ENCODE results near the gene BTBD1. TPM values are rescaled to one million over a fixed set of nuclear protein-coding genes. Genes with fewer than 3 reads are reported as not detected.

The BTBD1 gene
- total and polyA plus RNA-seq, 7 experiments from 2014 or later: 35.0 to 57.6 (median 38.0) TPM

DNA sequence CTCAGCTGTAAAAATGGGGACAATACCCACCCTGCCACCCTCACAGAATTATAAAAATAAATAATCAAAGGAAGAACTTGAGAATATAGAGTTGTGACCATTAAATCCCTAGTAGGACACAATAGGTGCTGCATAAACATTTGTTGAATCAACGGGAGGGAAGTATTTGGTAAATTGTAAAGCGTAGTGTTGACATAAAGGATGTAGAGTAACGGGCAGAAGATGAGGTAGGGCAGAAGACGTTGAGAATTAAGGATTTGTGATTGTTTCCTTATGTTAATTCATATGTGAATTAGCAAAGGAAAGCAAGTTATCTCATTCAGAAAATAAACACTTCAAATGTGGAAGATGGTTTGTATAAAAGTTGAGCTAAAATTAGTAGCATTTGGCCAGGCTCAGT, 73.9 kb downstream of the BTBD1 start:
- H3K27me3 Mint-ChIP-seq: no peaks in the 10 kb centered on the region
- Histone ChIP-seq H3K27me3 (ENCODE audit: control insufficient read depth in 2 of 2, insufficient read depth in 2 of 2, low read length in 2 of 2) (no peaks in the 10 kb centered on the region), H3K36me3 (ENCODE audit: control insufficient read depth in 2 of 3, insufficient read depth in 3 of 3, low read length in 3 of 3) (peaks cover 0 to 6% (median 3%) of the 10 kb centered on the region in 3 experiments), H3K9me3 (ENCODE audit: control insufficient read depth in 2 of 3, low read length in 3 of 3) (no peaks in the 10 kb centered on the region), H3K27ac (ENCODE audit: low read depth, low read length) (no peak overlapping the region), H3K4me1 (ENCODE audit: control insufficient read depth in 2 of 2, insufficient read depth in 2 of 2, low read length in 2 of 2) (no peaks in the 10 kb centered on the region), H3K4me3 (ENCODE audit: low read length) (no peak overlapping the region)
- ChIA-PET POLR2A (no interaction called here), CTCF (no interaction called here)
- no peaks in the 10 kb centered on the region for H3K9me3 Mint-ChIP-seq
- no peak overlapping the region for H3K4me3 Mint-ChIP-seq
- ATAC-seq (no peak), DNase-seq (no peak)
- H3K4me1 Mint-ChIP-seq: peaks cover 0 to 10% (median 8%) of the 10 kb centered on the region in 7 donors
- H3K27ac Mint-ChIP-seq: no peak overlapping the region
- intact Hi-C loops (cut with micrococcal nuclease): loop anchor here in 1 of 2 donors (5.0 kb wide), 1 partner anchor 436 kb away; no protein-coding TSS in a partner anchor
- H3K36me3 Mint-ChIP-seq: peaks cover 0 to 18% (median 11%) of the 10 kb centered on the region in 5 donors

DNA sequence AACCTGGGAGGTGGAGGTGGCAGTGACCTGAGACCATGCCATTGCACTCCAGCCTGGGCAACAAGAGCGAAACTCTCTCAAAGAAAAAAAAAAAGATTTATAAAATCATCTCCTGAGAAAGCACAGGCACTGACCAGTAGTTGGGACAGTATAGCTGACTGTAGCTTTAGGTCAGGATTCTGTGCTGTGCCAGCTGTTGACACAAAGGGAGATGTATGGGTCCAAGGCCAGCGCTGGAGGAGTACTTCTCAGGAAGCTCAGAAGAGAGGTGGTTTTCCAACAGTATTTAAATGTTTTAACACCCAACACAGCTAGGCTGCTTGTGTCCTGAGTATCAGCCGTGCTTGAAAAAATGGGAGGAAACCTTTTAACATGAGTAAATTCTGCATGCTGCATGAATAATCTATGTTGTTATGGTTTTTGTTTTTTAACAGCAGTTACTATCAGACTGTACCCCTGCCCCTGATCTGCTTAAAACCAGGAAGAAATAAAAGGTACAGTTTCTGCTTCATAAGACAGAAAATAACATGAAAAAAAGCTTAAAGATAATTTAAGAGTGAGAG, 74.5 kb downstream of the BTBD1 start:
- H3K4me3 ChIP-seq (ENCODE audit: low read length): no peak overlapping the region
- CTCF ChIA-PET: interaction anchor here (0.7 kb wide), 1 partner anchor 8 kb away, joined by 3 read pairs; no protein-coding TSS in a partner anchor
- no peak overlapping the region for H3K27ac Mint-ChIP-seq
- H3K9me3 ChIP-seq (ENCODE audit: control insufficient read depth in 2 of 3, low read length in 3 of 3): no peaks in the 10 kb centered on the region
- peaks cover 0 to 18% (median 13%) of the 10 kb centered on the region in 5 donors for H3K36me3 Mint-ChIP-seq
- no peak overlapping the region for H3K27ac ChIP-seq (ENCODE audit: low read depth, low read length)
- H3K4me1 Mint-ChIP-seq: peaks cover 2 to 11% (median 9%) of the 10 kb centered on the region in 7 donors
- H3K4me3 Mint-ChIP-seq: no peak overlapping the region
- intact Hi-C loops (cut with micrococcal nuclease): loop anchor here in 1 of 2 donors (5.0 kb wide), 1 partner anchor 435 kb away; no protein-coding TSS in a partner anchor
- H3K4me1 ChIP-seq (ENCODE audit: control insufficient read depth in 2 of 2, insufficient read depth in 2 of 2, low read length in 2 of 2): peaks cover under 1 to 1% of the 10 kb centered on the region in 2 donors
- no peaks in the 10 kb centered on the region for H3K27me3 Mint-ChIP-seq
- H3K9me3 Mint-ChIP-seq: no peaks in the 10 kb centered on the region
- ATAC-seq: no peak
- no peak for DNase-seq
- H3K36me3 ChIP-seq (ENCODE audit: control insufficient read depth in 2 of 3, insufficient read depth in 3 of 3, low read length in 3 of 3): peaks cover 0 to 6% (median 3%) of the 10 kb centered on the region in 3 experiments
- no peaks in the 10 kb centered on the region for H3K27me3 ChIP-seq (ENCODE audit: control insufficient read depth in 2 of 2, insufficient read depth in 2 of 2, low read length in 2 of 2)
- POLR2A ChIA-PET: interaction anchor here (0.6 kb wide), 1 partner anchor 452 kb away, joined by 3 read pairs; no protein-coding TSS in a partner anchor

DNA sequence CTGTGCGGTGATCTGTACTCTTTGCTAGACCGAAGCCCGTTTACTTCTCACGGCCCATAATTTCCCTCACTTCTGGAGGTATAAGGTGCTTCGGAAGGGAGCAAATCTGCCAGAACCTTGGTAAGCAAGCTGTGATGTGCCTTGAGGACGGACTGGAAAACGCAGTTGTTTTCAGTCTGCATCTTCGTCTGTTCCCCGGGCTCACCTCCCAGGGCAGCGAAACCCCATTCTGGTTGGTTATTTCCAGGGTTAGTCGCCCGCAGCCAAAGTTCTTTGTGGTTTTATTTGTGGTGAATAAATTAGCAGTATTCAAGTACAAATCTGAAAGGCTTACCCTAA, 80.6 kb downstream of the BTBD1 start:
- Mint-ChIP-seq H3K36me3 (peaks cover 0 to 20% (median 15%) of the 10 kb centered on the region in 5 donors), H3K4me1 (peaks cover 21 to 43% (median 35%) of the 10 kb centered on the region in 7 donors), H3K27me3 (no peaks in the 10 kb centered on the region), H3K9me3 (no peaks in the 10 kb centered on the region), H3K27ac (peak overlapping the region; percentile 73 to 97 (median 95)), H3K4me3 (peak overlapping the region; percentile 84 to 100 (median 99))
- peaks cover 0 to 9% (median 6%) of the 10 kb centered on the region in 3 experiments for H3K36me3 ChIP-seq (ENCODE audit: control insufficient read depth in 2 of 3, insufficient read depth in 3 of 3, low read length in 3 of 3)
- no peaks in the 10 kb centered on the region for H3K27me3 ChIP-seq (ENCODE audit: control insufficient read depth in 2 of 2, insufficient read depth in 2 of 2, low read length in 2 of 2)
- DNase-seq (peak in 1 of 9 donors; percentile 39), ATAC-seq (peak; percentile 49)
- ChIA-PET CTCF (interaction anchor here (1.5 to 1.8 kb wide), 2 partner anchors 14 to 446 kb away, joined by 4 to 5 read pairs; partner anchors contain the start of gene RPS17), POLR2A (interaction anchor here (0.6 to 3.5 kb wide), 10 partner anchors 10 to 446 kb away, joined by 3 to 30 read pairs (median 6); partner anchors contain the start of genes C15orf40 and RPS17)
- intact Hi-C loops (cut with micrococcal nuclease): loop anchor here (1.0 to 5.0 kb wide), 8 partner anchors 25 to 446 kb away; partner anchors contain the start of genes C15orf40 (in 2 of the 2), RPS17 (in 2 of the 2) and WHAMM (in 2 of the 2)
- H3K4me1 ChIP-seq (ENCODE audit: control insufficient read depth in 2 of 2, insufficient read depth in 2 of 2, low read length in 2 of 2): peaks cover 14 to 18% of the 10 kb centered on the region in 2 donors
- peak overlapping the region; percentile 82 for H3K27ac ChIP-seq (ENCODE audit: low read depth, low read length)
- H3K4me3 ChIP-seq (ENCODE audit: low read length): peak overlapping the region; percentile 90
- H3K9me3 ChIP-seq (ENCODE audit: control insufficient read depth in 2 of 3, low read length in 3 of 3): no peaks in the 10 kb centered on the region

DNA sequence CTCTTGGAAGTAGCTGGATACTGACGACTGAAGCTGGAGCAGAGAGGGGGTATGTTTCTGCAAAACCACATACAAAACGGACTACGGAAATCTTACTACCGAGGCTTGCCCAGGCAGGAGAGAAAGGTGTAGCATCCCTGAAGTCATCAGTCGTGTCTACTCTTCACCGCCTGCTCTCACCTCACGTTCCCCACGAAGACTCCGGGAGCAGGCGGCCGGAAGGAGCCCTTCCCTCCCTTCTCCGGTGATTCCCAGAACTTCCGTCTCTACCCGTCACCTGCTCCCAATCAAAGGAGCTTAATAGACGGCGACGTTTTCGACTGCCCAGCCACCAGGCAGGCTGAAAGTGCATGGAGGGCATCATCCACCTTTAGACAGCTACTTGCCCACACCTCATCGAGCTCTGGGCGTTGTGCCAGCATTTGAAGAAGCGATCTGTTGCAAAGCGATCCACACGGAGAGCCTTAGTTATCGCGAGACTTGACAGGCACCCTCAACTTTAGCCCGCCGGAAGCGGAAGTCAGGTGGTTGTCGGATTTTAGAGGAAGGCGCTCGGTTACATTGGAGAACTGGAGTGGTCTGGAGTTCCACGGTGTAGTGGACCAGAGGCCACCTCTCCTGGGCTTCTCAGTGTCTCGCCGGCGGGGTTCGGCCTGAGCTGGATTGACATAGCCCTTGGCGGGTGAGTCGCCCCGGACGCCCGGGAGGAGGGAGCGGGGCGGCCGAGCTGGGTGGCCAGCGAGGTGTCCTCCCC, 81.2 kb downstream of the BTBD1 start, which contains the start of gene RAMAC:
TSS of gene RAMAC (plus strand) at position 523 of the 754 bp plus-strand sequence. CDS start 2,809 bp downstream, outside the sequence.
- POLR2A ChIA-PET: interaction anchor here (0.6 to 3.5 kb wide), 12 partner anchors 9 to 448 kb away, joined by 3 to 30 read pairs (median 4); partner anchors contain the start of genes BTBD1, C15orf40 and RPS17
- Mint-ChIP-seq H3K36me3 (peaks cover 0 to 19% (median 14%) of the 10 kb centered on the region in 5 donors), H3K9me3 (no peaks in the 10 kb centered on the region)

DNA sequence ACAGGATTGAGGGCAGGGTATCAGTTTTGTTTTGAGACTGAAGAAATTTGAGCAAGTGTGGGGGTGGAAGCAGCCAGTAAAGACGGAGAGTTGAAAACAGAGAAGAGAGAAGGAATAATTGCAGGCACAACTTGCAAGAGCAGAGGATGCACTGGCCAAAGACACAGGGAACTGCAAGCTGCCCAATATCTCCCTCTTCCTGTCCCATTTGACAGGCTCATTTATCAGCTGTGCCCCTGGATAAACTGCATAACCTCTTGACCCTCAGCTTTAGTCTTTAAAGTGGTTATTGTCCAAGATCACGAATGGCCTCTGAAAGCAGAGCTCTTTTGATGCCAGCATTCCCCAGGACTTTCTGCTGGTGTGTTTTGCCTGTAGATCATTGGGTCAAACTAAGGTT, 86.1 kb downstream of the BTBD1 start:
- no peaks in the 10 kb centered on the region for H3K36me3 ChIP-seq (ENCODE audit: control insufficient read depth in 2 of 3, insufficient read depth in 3 of 3, low read length in 3 of 3)
- H3K9me3 ChIP-seq (ENCODE audit: control insufficient read depth in 2 of 3, low read length in 3 of 3): no peaks in the 10 kb centered on the region
- H3K4me3 ChIP-seq (ENCODE audit: low read length): no peak overlapping the region
- DNase-seq (no peak), ATAC-seq (no peak)
- Mint-ChIP-seq H3K4me1 (peaks cover 12 to 19% (median 15%) of the 10 kb centered on the region in 7 donors), H3K36me3 (peaks cover 0 to 12% (median 3%) of the 10 kb centered on the region in 5 donors), H3K4me3 (no peak overlapping the region), H3K27me3 (no peaks in the 10 kb centered on the region), H3K9me3 (no peaks in the 10 kb centered on the region), H3K27ac (no peak overlapping the region)
- intact Hi-C loops (cut with micrococcal nuclease): no loop called here
- no peaks in the 10 kb centered on the region for H3K27me3 ChIP-seq (ENCODE audit: control insufficient read depth in 2 of 2, insufficient read depth in 2 of 2, low read length in 2 of 2)
- H3K4me1 ChIP-seq (ENCODE audit: control insufficient read depth in 2 of 2, insufficient read depth in 2 of 2, low read length in 2 of 2): peaks cover 3 to 8% of the 10 kb centered on the region in 2 donors
- POLR2A ChIA-PET: no interaction called here
- CTCF ChIA-PET: no interaction called here
- no peak overlapping the region for H3K27ac ChIP-seq (ENCODE audit: low read depth, low read length)

More for the DNA sequence above, 81.2 kb downstream of the BTBD1 start, which contains the start of gene RAMAC:
- CTCF ChIA-PET: interaction anchor here (1.2 to 1.8 kb wide), 3 partner anchors 14 to 445 kb away, joined by 4 to 5 read pairs (median 4); partner anchors contain the start of gene RPS17
- DNase-seq (peak; percentile 70 to 97 (median 91)), ATAC-seq (peak; percentile 93)
- Mint-ChIP-seq H3K4me3 (peak within 1 kb of the TSS; percentile 84 to 100 (median 99)), H3K4me1 (peaks cover 21 to 43% (median 35%) of the 10 kb centered on the region in 7 donors), H3K27me3 (no peaks in the 10 kb centered on the region), H3K27ac (peak within 1 kb of the TSS; percentile 73 to 99 (median 95))
- H3K4me1 ChIP-seq (ENCODE audit: control insufficient read depth in 2 of 2, insufficient read depth in 2 of 2, low read length in 2 of 2): peaks cover 14 to 18% of the 10 kb centered on the region in 2 donors
- intact Hi-C loops (cut with micrococcal nuclease): loop anchor here (1.0 to 5.0 kb wide), 10 partner anchors 19 to 446 kb away; partner anchors contain the start of genes C15orf40 (in 2 of the 2), RPS17 (in 2 of the 2), WHAMM (in 2 of the 2) and CPEB1 (in 1 of the 2)
- peak within 1 kb of the TSS; percentile 82 for H3K27ac ChIP-seq (ENCODE audit: low read depth, low read length)
- H3K9me3 ChIP-seq (ENCODE audit: control insufficient read depth in 2 of 3, low read length in 3 of 3): no peaks in the 10 kb centered on the region
- H3K36me3 ChIP-seq (ENCODE audit: control insufficient read depth in 2 of 3, insufficient read depth in 3 of 3, low read length in 3 of 3): peaks cover 0 to 9% (median 6%) of the 10 kb centered on the region in 3 experiments
- peak within 1 kb of the TSS; percentile 90 for H3K4me3 ChIP-seq (ENCODE audit: low read length)
- H3K27me3 ChIP-seq (ENCODE audit: control insufficient read depth in 2 of 2, insufficient read depth in 2 of 2, low read length in 2 of 2): no peaks in the 10 kb centered on the region

DNA sequence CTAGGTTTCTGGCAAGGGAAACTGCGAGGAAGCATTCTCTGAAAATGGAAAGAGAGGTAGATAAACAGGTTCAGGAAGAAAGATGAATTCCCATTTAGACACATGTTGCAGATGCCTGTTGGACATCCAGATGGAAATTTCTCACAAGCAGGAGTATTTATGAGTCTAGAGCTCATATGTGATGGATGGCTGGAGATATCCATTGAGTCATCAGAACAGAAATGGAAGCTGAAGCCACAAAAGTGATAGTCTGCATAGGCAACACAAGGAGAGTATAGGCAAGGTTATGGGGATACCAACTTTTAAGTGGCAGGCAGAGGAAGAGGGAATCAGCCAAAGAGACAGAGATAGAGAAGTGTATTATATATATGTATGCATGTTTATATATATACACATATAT, 87.3 kb downstream of the BTBD1 start:
- ChIA-PET POLR2A (no interaction called here), CTCF (interaction anchor here (1.1 kb wide), 1 partner anchor 11 kb away, joined by 3 read pairs; no protein-coding TSS in a partner anchor)
- Histone ChIP-seq H3K4me1 (ENCODE audit: control insufficient read depth in 2 of 2, insufficient read depth in 2 of 2, low read length in 2 of 2) (no peaks in the 10 kb centered on the region), H3K9me3 (ENCODE audit: control insufficient read depth in 2 of 3, low read length in 3 of 3) (no peaks in the 10 kb centered on the region), H3K27ac (ENCODE audit: low read depth, low read length) (no peak overlapping the region), H3K27me3 (ENCODE audit: control insufficient read depth in 2 of 2, insufficient read depth in 2 of 2, low read length in 2 of 2) (no peaks in the 10 kb centered on the region), H3K4me3 (ENCODE audit: low read length) (no peak overlapping the region), H3K36me3 (ENCODE audit: control insufficient read depth in 2 of 3, insufficient read depth in 3 of 3, low read length in 3 of 3) (no peaks in the 10 kb centered on the region)
- Mint-ChIP-seq H3K27ac (no peak overlapping the region), H3K36me3 (peaks cover 0 to 16% (median 2%) of the 10 kb centered on the region in 5 donors), H3K4me1 (peaks cover under 1 to 8% (median 3%) of the 10 kb centered on the region in 7 donors), H3K4me3 (no peak overlapping the region), H3K27me3 (peaks cover 0 to 2% (median 0%) of the 10 kb centered on the region in 5 donors), H3K9me3 (no peaks in the 10 kb centered on the region)
- ATAC-seq (no peak), DNase-seq (no peak)
- intact Hi-C loops (cut with micrococcal nuclease): no loop called here

All from naive thymus-derived CD4-positive, alpha-beta T cell (primary cell).